DND-41 (cell line): ENCODE results near the gene TTC4.

Experiments
- ATAC-seq: fragments of 200-7000 bp; cut with Tn5 transposase; 3 replicates; pipeline ENCODE4 v1.9.1; 2021; ENCODE audit warnings: low read depth; ENCODE audit not compliant: insufficient read depth
- DNase-seq: peaks from one replicate; pipeline ENCODE4 v3.0.0-alpha.2; 2020
- H2AFZ ChIP-seq: 2 replicates; pipeline ENCODE4 v1.6.0; 2012; ENCODE audit warnings: low read depth, low read length
- H3K27ac ChIP-seq: 2 replicates; pipeline ENCODE4 v1.5.1; 2012; ENCODE audit warnings: low read length, inconsistent platforms
- H3K27me3 ChIP-seq: fragments of 200-600 bp; sonication (generic); 2 replicates; pipeline ENCODE4 v1.6.0; 2012; ENCODE audit warnings: low read length, mild to moderate bottlenecking, inconsistent platforms; ENCODE audit not compliant: insufficient read depth, poor library complexity
- H3K36me3 ChIP-seq: 2 replicates; pipeline ENCODE4 v1.5.1; 2012; ENCODE audit warnings: low read length, inconsistent platforms; ENCODE audit not compliant: insufficient read depth
- H3K4me1 ChIP-seq: 2 replicates; pipeline ENCODE4 v1.5.1; 2012; ENCODE audit warnings: mild to moderate bottlenecking, low read length; ENCODE audit not compliant: insufficient read depth
- H3K4me2 ChIP-seq: 2 replicates; pipeline ENCODE4 v1.6.0; 2012; ENCODE audit warnings: mild to moderate bottlenecking, moderate library complexity, low read length, inconsistent platforms; ENCODE audit not compliant: insufficient read depth
- H3K4me3 ChIP-seq, 2 experiments: fragments of 200-600 bp in 1 of 2; shearing (Covaris generic) in 1 of 2; 2 replicates each; pipeline ENCODE4 v1.5.1; 2012 to 2016; ENCODE audit warnings: inconsistent platforms in 2 of 2, low read length in 2 of 2, mild to moderate bottlenecking in 2 of 2, low read depth in 1 of 2, moderate library complexity in 1 of 2
- H3K79me2 ChIP-seq: 2 replicates; pipeline ENCODE4 v1.6.0; 2012; ENCODE audit warnings: low read length, inconsistent platforms; ENCODE audit not compliant: insufficient read depth
- H3K9ac ChIP-seq: 2 replicates; pipeline ENCODE4 v1.6.0; 2012; ENCODE audit warnings: low read depth, mild to moderate bottlenecking, inconsistent platforms, low read length, moderate library complexity
- H3K9me3 ChIP-seq: 2 replicates; pipeline ENCODE4 v1.5.1; 2012; ENCODE audit warnings: low read length, moderate library complexity, mild to moderate bottlenecking, inconsistent platforms; ENCODE audit not compliant: insufficient read depth, severe bottlenecking
- H4K20me1 ChIP-seq: 2 replicates; pipeline ENCODE4 v1.6.0; 2012; ENCODE audit warnings: low read length; ENCODE audit not compliant: insufficient read depth
- CTCF ChIP-seq: IDR thresholded peaks from 2 replicates; pipeline ENCODE4 v1.5.1; 2012; ENCODE audit warnings: borderline replicate concordance, low read length, moderate library complexity, mild to moderate bottlenecking; ENCODE audit not compliant: poor library complexity, severe bottlenecking; ENCODE audit errors: extremely low read depth
- EZH2 ChIP-seq: IDR thresholded peaks from 3 replicates; pipeline ENCODE4 v1.6.1; 2012; ENCODE audit warnings: borderline replicate concordance, low read depth, mild to moderate bottlenecking, moderate library complexity, low read length, inconsistent platforms; ENCODE audit not compliant: severe bottlenecking

Gene TTC4

GRCh38 chr1:54709547-54710292 is 5.9 kb upstream of the TTC4 start:
- no peak overlapping the region for H3K9ac ChIP-seq
- H3K9me3 ChIP-seq = no peaks in the 10 kb centered on the region
- no peak for TF ChIP-seq EZH2
- no peak for TF ChIP-seq CTCF
- no peak overlapping the region for H2AFZ ChIP-seq
- H3K36me3 ChIP-seq = no peaks in the 10 kb centered on the region
- no peaks in the 10 kb centered on the region; the same call in 1 of the 2 replicates for H4K20me1 ChIP-seq
- H3K79me2 ChIP-seq = no peaks in the 10 kb centered on the region
- DNase-seq (no peak), ATAC-seq (no peak)
- H3K4me3 ChIP-seq = no peak overlapping the region
- H3K4me1 ChIP-seq = 0 out of 2 replicates have a peak, but pooled peaks cover 1% of the 10 kb centered on the region
- H3K27me3 ChIP-seq = no peaks in the 10 kb centered on the region
- H3K27ac ChIP-seq = no peak overlapping the region
- no peak overlapping the region for H3K4me2 ChIP-seq

- no peak overlapping the region for H3K9ac ChIP-seq
- DNase-seq (no peak), ATAC-seq (no peak)
- H3K79me2 ChIP-seq = no peaks in the 10 kb centered on the region
- no peaks in the 10 kb centered on the region for H3K27me3 ChIP-seq
- no peak for TF ChIP-seq EZH2
- no peak for TF ChIP-seq CTCF
- H3K4me1 ChIP-seq = peaks cover 8% of the 10 kb centered on the region
- no peaks in the 10 kb centered on the region for H3K36me3 ChIP-seq
- H3K4me3 ChIP-seq = no peak overlapping the region
- no peaks in the 10 kb centered on the region for H3K9me3 ChIP-seq
- H3K4me2 ChIP-seq = no peak overlapping the region
- H3K27ac ChIP-seq = no peak overlapping the region
- H4K20me1 ChIP-seq = no peaks in the 10 kb centered on the region; the same call in 1 of the 2 replicates
- H2AFZ ChIP-seq = no peak overlapping the region
These were observed 5.2 kb upstream of the TTC4 start for GRCh38 chr1:54710434-54710833.

- Histone ChIP-seq H3K9me3 (no peaks in the 10 kb centered on the region), H2AFZ (no peak overlapping the region), H3K4me1 (peaks cover 9% of the 10 kb centered on the region), H3K27me3 (no peaks in the 10 kb centered on the region), H3K9ac (no peak overlapping the region), H4K20me1 (no peaks in the 10 kb centered on the region; the same call in 1 of the 2 replicates), H3K4me3 (no peak overlapping the region), H3K27ac (no peak overlapping the region), H3K36me3 (no peaks in the 10 kb centered on the region), H3K79me2 (peaks cover 2% of the 10 kb centered on the region), H3K4me2 (no peak overlapping the region)
- TF ChIP-seq EZH2 (no peak), CTCF (no peak)
- ATAC-seq (no peak), DNase-seq (no peak)
These were observed 4.8 kb upstream of the TTC4 start for GRCh38 chr1:54710841-54711240.
